Breast epithelium (tissue), 3 donors: ENCODE measurements around the gene DRG2.

Source experiments
- POLR2A ChIP-seq: fragments of 450-650 bp; IDR thresholded peaks from one replicate; pipeline ENCODE4 v1.6.1; 2016; ENCODE audit warnings: antibody characterized with exemption, mild to moderate bottlenecking, moderate library complexity
- POLR2AphosphoS5 ChIP-seq, 3 donors: sonication (generic); formaldehyde crosslinking; IDR thresholded peaks; one replicate each; pipeline ENCODE4 v1.6.1; 2017; ENCODE audit warnings: antibody characterized with exemption in 3 of 3
- TF ChIP-seq, protein P1 (sequence below), 3 donors: fragments of 450-650 bp; IDR thresholded peaks; one replicate each; pipeline ENCODE4 v1.5.1; 2016 to 2017; ENCODE audit warnings: antibody characterized with exemption in 3 of 3, mild to moderate bottlenecking in 3 of 3, moderate library complexity in 3 of 3

DNA sequence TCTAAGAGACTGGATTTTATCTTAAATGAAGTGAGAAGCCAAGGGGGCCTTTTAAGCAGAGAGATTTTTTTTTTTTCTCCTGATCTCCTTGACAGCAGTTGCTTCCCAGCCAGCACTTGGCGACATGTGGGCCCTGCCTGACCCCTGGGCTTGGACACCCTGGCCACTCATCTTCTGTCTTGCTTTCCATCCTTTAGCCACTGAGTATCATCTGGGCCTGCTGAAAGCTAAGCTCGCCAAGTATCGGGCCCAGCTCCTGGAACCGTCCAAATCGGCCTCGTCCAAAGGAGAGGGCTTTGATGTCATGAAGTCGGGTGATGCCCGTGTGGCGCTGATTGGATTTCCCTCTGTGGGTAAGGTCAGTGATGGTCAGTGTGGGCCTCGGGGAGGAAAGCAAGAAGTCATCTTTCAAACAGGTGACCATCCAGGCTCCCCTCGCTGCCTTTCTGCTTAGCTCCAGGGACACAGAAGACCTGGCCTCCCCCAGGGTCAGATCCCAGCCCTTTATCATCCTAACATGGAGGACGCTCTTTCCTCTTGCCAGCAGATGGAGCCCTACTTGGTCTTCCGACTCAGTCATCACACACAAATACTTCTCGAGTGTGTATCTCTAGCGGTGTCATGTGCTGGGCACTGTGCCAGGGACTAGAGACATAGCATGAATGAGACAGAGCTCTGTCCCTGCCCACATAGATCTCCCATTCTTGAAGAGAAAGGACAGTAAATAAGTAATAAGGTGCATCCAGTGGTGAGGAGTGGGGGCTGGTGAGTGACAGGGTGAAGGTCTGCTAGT, 6.1 kb downstream of the DRG2 start:
- TF ChIP-seq, protein P1, sequence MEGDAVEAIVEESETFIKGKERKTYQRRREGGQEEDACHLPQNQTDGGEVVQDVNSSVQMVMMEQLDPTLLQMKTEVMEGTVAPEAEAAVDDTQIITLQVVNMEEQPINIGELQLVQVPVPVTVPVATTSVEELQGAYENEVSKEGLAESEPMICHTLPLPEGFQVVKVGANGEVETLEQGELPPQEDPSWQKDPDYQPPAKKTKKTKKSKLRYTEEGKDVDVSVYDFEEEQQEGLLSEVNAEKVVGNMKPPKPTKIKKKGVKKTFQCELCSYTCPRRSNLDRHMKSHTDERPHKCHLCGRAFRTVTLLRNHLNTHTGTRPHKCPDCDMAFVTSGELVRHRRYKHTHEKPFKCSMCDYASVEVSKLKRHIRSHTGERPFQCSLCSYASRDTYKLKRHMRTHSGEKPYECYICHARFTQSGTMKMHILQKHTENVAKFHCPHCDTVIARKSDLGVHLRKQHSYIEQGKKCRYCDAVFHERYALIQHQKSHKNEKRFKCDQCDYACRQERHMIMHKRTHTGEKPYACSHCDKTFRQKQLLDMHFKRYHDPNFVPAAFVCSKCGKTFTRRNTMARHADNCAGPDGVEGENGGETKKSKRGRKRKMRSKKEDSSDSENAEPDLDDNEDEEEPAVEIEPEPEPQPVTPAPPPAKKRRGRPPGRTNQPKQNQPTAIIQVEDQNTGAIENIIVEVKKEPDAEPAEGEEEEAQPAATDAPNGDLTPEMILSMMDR (IDR thresholded peaks at IDR 0.05), result no peak
- no peak for TF ChIP-seq POLR2A
- TF ChIP-seq POLR2AphosphoS5 (IDR thresholded peaks at IDR 0.05), result no peak
